HUES48 (cell line): ENCODE results near the gene AGXT.

Experiments
- H3K27ac ChIP-seq: one replicate; pipeline ENCODE4 v1.7.0; 2013; ENCODE audit warnings: low read depth, low read length, inconsistent platforms
- H3K27me3 ChIP-seq: 2 replicates; pipeline ENCODE4 v1.6.1; 2013; ENCODE audit warnings: mild to moderate bottlenecking, low read length; ENCODE audit not compliant: control insufficient read depth, insufficient read depth
- H3K36me3 ChIP-seq: 2 replicates; pipeline ENCODE4 v1.6.1; 2013; ENCODE audit warnings: low read length; ENCODE audit not compliant: control insufficient read depth, insufficient read depth
- H3K4me1 ChIP-seq: 2 replicates; pipeline ENCODE4 v1.6.1; 2013; ENCODE audit warnings: mild to moderate bottlenecking, low read length; ENCODE audit not compliant: control insufficient read depth, insufficient read depth
- H3K4me3 ChIP-seq: 2 replicates; pipeline ENCODE4 v1.5.1; 2013; ENCODE audit warnings: mild to moderate bottlenecking, low read depth, low read length
- H3K9ac ChIP-seq: 2 replicates; pipeline ENCODE4 v1.6.1; 2013; ENCODE audit warnings: mild to moderate bottlenecking, low read depth, low read length, moderate library complexity
- H3K9me3 ChIP-seq: 2 replicates; pipeline ENCODE4 v1.6.1; 2013; ENCODE audit warnings: low read length; ENCODE audit not compliant: control insufficient read depth, insufficient read depth

Gene AGXT

GRCh38 chr2:240889601-240890560, 21.3 kb downstream of the AGXT start:
- Histone ChIP-seq H3K4me1 (no peaks in the 10 kb centered on the region), H3K36me3 (no peaks in the 10 kb centered on the region), H3K4me3 (no peak overlapping the region), H3K27ac (no peak overlapping the region), H3K27me3 (no peaks in the 10 kb centered on the region), H3K9me3 (no peaks in the 10 kb centered on the region), H3K9ac (no peak overlapping the region)

DNA sequence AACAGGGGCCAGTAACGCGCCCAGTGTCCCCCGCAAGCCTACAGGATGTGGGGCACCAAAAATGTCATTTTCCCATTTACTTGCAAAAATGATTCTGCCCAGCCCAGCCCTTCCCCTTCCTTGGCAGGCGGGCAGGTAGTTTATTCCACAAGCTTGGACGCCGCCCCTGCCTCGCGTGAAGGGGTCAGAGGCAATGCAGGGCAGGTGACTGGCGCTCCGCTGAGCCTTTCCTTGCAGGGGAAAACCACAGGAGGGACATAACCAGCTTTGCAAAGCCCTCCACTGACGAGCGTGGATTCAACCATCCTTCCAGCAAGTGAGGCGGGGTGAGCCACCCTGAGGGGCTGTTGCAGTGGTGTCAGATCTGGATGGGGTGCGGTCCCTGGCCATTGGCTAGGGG, 22.1 kb downstream of the AGXT start:
- Histone ChIP-seq H3K27me3 (no peaks in the 10 kb centered on the region), H3K9ac (no peak overlapping the region), H3K9me3 (no peaks in the 10 kb centered on the region), H3K4me3 (no peak overlapping the region), H3K27ac (no peak overlapping the region), H3K36me3 (no peaks in the 10 kb centered on the region), H3K4me1 (no peaks in the 10 kb centered on the region)

- Histone ChIP-seq H3K27me3 (no peaks in the 10 kb centered on the region), H3K36me3 (no peaks in the 10 kb centered on the region), H3K4me3 (no peak overlapping the region), H3K27ac (no peak overlapping the region), H3K9ac (no peak overlapping the region), H3K4me1 (no peaks in the 10 kb centered on the region), H3K9me3 (no peaks in the 10 kb centered on the region)
Measured at GRCh38 chr2:240891492-240892340, 23.1 kb downstream of the AGXT start.

- no peaks in the 10 kb centered on the region for H3K36me3 ChIP-seq
- H3K4me3 ChIP-seq, result no peak overlapping the region
- H3K27me3 ChIP-seq, result no peaks in the 10 kb centered on the region
- no peak overlapping the region for H3K9ac ChIP-seq
- H3K9me3 ChIP-seq, result no peaks in the 10 kb centered on the region
- no peak overlapping the region for H3K27ac ChIP-seq
- no peaks in the 10 kb centered on the region for H3K4me1 ChIP-seq
Measured at GRCh38 chr2:240892356-240892755, 23.7 kb downstream of the AGXT start.

DNA sequence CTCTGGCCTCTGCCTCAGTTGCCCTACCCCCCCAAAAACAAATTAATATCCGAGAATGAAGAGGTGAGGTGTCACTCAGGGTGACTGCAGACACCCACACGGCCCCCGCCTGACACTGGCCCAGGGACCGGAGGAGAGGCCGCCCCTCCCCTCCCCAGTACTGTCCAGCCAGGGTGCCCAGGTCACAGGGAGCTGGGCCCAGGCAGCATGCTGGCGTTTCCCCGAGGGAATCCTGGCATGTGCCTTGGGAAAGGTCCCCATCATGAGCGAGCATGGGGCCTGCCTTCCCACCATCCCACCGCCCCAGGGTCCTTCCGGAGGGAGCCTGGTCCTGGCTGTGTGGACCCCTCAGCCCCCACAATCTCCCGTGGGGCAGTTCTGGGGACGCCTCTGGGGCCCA, 24.3 kb downstream of the AGXT start:
- Histone ChIP-seq H3K27ac (no peak overlapping the region), H3K27me3 (no peaks in the 10 kb centered on the region), H3K36me3 (no peaks in the 10 kb centered on the region), H3K4me3 (no peak overlapping the region), H3K9ac (no peak overlapping the region), H3K9me3 (no peaks in the 10 kb centered on the region), H3K4me1 (no peaks in the 10 kb centered on the region)

GRCh38 chr2:240893363-240893844, 24.8 kb downstream of the AGXT start:
- H3K36me3 ChIP-seq, result no peaks in the 10 kb centered on the region
- no peak overlapping the region for H3K27ac ChIP-seq
- H3K9me3 ChIP-seq, result no peaks in the 10 kb centered on the region
- H3K9ac ChIP-seq, result no peak overlapping the region
- H3K4me3 ChIP-seq, result no peak overlapping the region
- H3K4me1 ChIP-seq, result no peaks in the 10 kb centered on the region
- H3K27me3 ChIP-seq, result no peaks in the 10 kb centered on the region

- H3K4me1 ChIP-seq, result no peaks in the 10 kb centered on the region
- H3K9me3 ChIP-seq, result no peaks in the 10 kb centered on the region
- H3K27ac ChIP-seq, result no peak overlapping the region
- H3K27me3 ChIP-seq, result no peaks in the 10 kb centered on the region
- H3K4me3 ChIP-seq, result no peak overlapping the region
- H3K9ac ChIP-seq, result no peak overlapping the region
- no peaks in the 10 kb centered on the region for H3K36me3 ChIP-seq
Measured at GRCh38 chr2:240894006-240894405, 25.4 kb downstream of the AGXT start.

DNA sequence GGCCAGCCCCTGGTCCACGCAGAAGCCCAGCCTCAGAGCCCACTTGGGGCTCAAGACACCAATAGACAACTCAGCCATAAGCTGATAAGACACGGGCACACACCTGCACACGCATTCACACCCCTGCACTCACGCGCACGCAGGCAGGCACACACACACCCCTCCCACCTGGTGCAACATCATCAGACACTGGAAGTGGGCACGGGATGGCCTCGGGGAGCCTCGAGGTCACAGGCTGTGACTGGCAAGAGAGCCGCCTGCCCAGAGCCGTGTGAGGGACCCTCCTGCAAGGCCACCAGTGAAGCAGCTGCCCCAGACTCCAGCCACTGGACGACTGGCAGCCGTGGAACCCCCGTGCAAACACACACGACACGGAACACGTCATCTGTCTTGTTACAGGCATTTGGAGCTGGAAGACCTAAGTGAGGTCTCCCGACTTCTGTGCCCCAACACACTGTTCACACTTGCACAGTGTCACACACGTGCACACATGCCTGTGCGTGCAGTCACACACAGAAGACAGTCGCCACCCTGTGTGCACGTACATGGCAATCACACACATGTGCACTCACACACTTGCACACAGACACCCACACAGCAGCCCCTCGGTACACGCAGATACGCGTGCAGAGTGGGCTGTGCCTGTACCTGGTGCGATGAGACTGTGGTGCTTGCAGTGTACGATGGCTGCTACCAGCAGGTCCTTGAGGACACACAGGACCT, 26.4 kb downstream of the AGXT start:
- Histone ChIP-seq H3K9me3 (no peaks in the 10 kb centered on the region), H3K4me3 (no peak overlapping the region), H3K27me3 (no peaks in the 10 kb centered on the region), H3K27ac (no peak overlapping the region), H3K36me3 (no peaks in the 10 kb centered on the region), H3K4me1 (no peaks in the 10 kb centered on the region), H3K9ac (no peak overlapping the region)

DNA sequence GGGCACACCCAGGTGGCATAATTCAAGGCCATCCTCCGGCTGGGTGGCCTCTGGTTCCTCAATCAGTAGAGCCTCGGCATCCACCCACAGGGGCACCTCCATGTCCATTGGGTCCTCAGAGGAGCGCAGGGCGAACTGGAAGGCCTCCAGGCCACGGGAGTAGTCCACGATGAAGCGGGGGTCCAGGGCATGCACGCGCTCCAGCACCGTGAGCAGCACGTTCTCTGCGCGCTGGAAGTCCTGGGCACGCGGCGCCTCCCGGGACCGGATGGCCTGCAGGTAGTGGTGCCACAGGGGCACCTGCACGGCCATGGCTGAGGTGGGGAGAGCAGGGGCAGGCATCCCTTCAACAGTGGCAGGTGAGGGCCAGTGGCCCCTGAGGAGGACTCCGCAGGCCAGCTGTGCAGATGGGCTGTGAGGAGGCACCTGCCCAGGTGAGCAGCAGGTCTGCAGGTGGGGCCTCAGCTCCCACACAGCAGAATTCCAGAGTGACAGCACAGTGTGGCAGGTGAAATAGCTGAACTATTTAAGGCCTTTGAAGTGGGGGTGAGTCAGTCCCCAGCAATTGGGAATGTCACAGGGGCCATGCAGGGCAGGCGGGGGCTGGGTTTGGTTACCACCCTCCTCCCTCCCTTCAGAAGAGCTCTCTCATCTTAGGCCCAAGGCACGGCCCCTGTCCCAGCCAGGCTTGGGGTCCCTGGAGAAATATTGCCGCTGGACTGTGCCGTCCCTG, 27.2 kb downstream of the AGXT start, which contains the start of gene MAB21L4:
MAB21L4 (minus strand) TSS at position 501 of the 733 bp plus-strand sequence; CDS start at position 342, 159 bp downstream.
- no peak within 1 kb of the TSS for H3K27ac ChIP-seq
- H3K9me3 ChIP-seq, result no peaks in the 10 kb centered on the region
- H3K9ac ChIP-seq, result no peak within 1 kb of the TSS
- no peaks in the 10 kb centered on the region for H3K4me1 ChIP-seq
- H3K36me3 ChIP-seq, result no peaks in the 10 kb centered on the region
- no peak within 1 kb of the TSS for H3K4me3 ChIP-seq
- H3K27me3 ChIP-seq, result no peaks in the 10 kb centered on the region

- Histone ChIP-seq H3K4me1 (no peaks in the 10 kb centered on the region), H3K9me3 (no peaks in the 10 kb centered on the region), H3K4me3 (no peak overlapping the region), H3K27ac (no peak overlapping the region), H3K36me3 (no peaks in the 10 kb centered on the region), H3K27me3 (no peaks in the 10 kb centered on the region), H3K9ac (no peak overlapping the region)
Measured at GRCh38 chr2:240896394-240896793, 27.8 kb downstream of the AGXT start.
